D341Med (cell line): ENCODE data around the gene OSGIN1.

Source experiments
- DNase-seq: peaks from one replicate; pipeline ENCODE4 v3.0.0; 2012; ENCODE audit warnings: low spot score

OSGIN1 gene

GRCh38 chr16:84000989-84001642 lies 48.1 kb downstream of the OSGIN1 start:
- DNase-seq: no peak

- DNase-seq: no peak
Measured at GRCh38 chr16:84001726-84002125, 48.7 kb downstream of the OSGIN1 start.

- DNase-seq: no peak
Measured at GRCh38 chr16:84003038-84003437, 50.0 kb downstream of the OSGIN1 start.

- no peak for DNase-seq
Measured at GRCh38 chr16:84004442-84004841, 51.4 kb downstream of the OSGIN1 start.

GRCh38 chr16:84005391-84005790 lies 52.4 kb downstream of the OSGIN1 start:
- no peak for DNase-seq

GRCh38 chr16:84007520-84007919 lies 54.5 kb downstream of the OSGIN1 start:
- DNase-seq: no peak

GRCh38 chr16:84007965-84008364 lies 54.9 kb downstream of the OSGIN1 start:
- DNase-seq: peak; percentile 9

- no peak for DNase-seq
Measured at GRCh38 chr16:84009282-84009681, 56.2 kb downstream of the OSGIN1 start.

GRCh38 chr16:84013787-84014569 lies 60.9 kb downstream of the OSGIN1 start:
- peak; percentile 89 for DNase-seq

- no peak for DNase-seq
Measured at GRCh38 chr16:84014570-84015327, 61.7 kb downstream of the OSGIN1 start.

GRCh38 chr16:84015399-84015798 lies 62.4 kb downstream of the OSGIN1 start:
- no peak for DNase-seq
